Astrocyte of the cerebellum (primary cell): Measurements from ENCODE around the gene MEG3.

ENCODE experiments used
- DNase-seq: peaks from one replicate; pipeline ENCODE4 v3.0.0-alpha.2; 2011; ENCODE audit warnings: low read depth
- H3K4me3 ChIP-seq: 2 replicates; pipeline ENCODE4 v1.5.1; 2011; ENCODE audit warnings: mild to moderate bottlenecking, low read depth, low read length, moderate library complexity
- CTCF ChIP-seq: IDR thresholded peaks from 2 replicates; pipeline ENCODE4 v1.5.1; 2012; ENCODE audit warnings: low read length, low read depth, moderate library complexity, mild to moderate bottlenecking; ENCODE audit errors: missing control alignments
- in situ Hi-C: cut with HindIII; loops from 2 replicates; pipeline ENCODE4 v1.10.0; 2017; ENCODE audit warnings: low sequenced_read_pairs

The MEG3 gene

GRCh38 chr14:100839681-100840111 lies 13.8 kb downstream of the MEG3 start:
- no peak overlapping the region for H3K4me3 ChIP-seq
- TF ChIP-seq CTCF, result no peak
- in situ Hi-C loops, result no loop called here
- no peak for DNase-seq

DNA sequence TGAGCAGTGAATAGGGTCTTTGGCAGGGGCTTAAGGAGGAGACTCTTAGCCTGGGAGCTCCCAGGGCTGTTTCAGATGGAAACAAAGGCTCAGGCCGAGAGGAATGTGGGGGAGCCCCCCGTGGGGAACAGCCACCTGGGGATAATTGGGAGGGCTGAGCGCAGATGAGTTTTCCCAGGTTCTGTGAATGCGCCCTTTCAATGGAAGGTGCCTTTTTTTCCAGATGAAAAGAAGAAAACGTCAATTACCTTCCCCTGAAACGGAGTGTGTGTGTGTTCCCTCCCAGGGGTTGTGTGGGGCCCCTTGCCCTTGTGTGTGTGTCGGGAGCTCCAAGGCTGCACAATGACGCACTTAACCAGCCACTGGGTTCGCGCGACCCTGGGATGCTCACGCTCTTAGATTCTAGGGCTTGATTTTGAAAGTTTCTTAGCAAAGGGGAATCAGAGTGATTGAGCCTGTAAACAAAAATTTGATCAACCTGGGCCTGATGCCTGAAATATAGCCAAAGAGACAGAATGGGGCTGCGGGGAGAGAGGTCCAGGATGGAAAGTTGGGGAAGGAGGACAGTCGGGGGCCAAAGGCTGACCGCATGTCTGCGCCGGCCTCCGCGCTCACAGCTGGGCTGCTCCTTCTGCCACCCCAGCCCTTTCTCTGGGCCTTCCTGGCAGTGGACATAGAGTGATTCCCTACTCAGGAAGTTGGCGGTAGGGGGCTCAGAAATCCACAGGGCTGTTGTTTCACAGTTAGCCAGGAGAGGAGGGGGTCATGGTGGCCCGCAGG lies 14.6 kb downstream of the MEG3 start:
- in situ Hi-C loops, result no loop called here
- no peak for DNase-seq
- no peak overlapping the region for H3K4me3 ChIP-seq
- TF ChIP-seq CTCF, result no peak

DNA sequence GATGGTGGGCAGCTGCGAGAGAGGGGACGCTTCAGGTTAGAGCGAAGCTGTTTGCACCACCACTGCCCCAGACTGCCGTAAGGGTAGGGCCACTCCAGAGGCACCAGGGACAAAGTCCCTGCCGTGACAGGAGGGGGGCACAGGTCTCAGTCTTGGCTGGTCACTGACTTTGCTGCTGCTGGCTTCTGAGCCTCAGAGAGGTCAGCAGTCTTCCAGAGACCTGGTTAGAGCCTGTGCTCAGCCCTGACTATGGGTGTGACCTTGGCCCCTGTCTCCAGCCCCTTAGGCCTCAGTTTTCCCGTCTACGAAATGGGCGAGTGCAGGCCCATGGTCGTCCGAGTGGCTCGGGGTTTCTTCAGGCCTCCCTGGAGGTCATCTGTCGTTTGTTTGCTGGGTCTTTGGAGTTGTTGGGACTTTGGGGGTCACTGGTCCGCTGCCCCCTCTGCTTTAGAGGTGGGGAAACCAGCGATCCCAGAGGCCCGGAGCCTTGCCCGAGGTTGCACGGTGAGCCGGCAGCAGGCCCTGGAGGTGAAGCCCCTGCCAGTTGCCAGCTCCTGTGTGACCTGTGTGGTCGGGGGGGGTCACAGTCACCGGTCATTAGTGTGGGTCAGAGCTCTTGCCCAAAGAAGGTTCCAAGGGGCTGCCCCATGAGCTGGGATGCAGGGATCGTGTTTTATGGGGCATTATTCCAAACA lies 15.3 kb downstream of the MEG3 start:
- no peak for TF ChIP-seq CTCF
- DNase-seq, result no peak
- no peak overlapping the region for H3K4me3 ChIP-seq
- in situ Hi-C loops, result no loop called here

GRCh38 chr14:100841761-100842403 lies 16.0 kb downstream of the MEG3 start:
- in situ Hi-C loops, result no loop called here

GRCh38 chr14:100842799-100843198 lies 16.9 kb downstream of the MEG3 start:
- no peak overlapping the region for H3K4me3 ChIP-seq
- TF ChIP-seq CTCF, result no peak
- peak; percentile 87 for DNase-seq
- in situ Hi-C loops, result no loop called here

More at GRCh38 chr14:100841761-100842403, 16.0 kb downstream of the MEG3 start:
- no peak for TF ChIP-seq CTCF
- no peak for DNase-seq
- H3K4me3 ChIP-seq, result no peak overlapping the region

GRCh38 chr14:100844082-100844408 lies 18.1 kb downstream of the MEG3 start:
- TF ChIP-seq CTCF, result no peak
- DNase-seq, result no peak
- no peak overlapping the region for H3K4me3 ChIP-seq
- in situ Hi-C loops, result no loop called here
